ENCODE data around the gene LRWD1. TPM values are rescaled to one million over a fixed set of nuclear protein-coding genes. Genes with fewer than 3 reads are reported as not detected.

Gene LRWD1
- total and polyA plus RNA-seq, 9 of the 15 experiments (the other 6 are each of a cell fraction or from before 2014, with no cell fraction given) = 0.61 to 66.0 (median 33.2) TPM

- TF ChIP-seq MAFK (IDR thresholded peaks at IDR 0.05; ENCODE audit: low read length) (no peak), PRPF4 (IDR thresholded peaks at IDR 0.05; ENCODE audit: insufficient read depth, low read depth, low read length, poor library complexity, severe bottlenecking) (no peak), E2F1 (CRISPR knock-in tag; IDR thresholded peaks at IDR 0.05) (no peak), CXXC5 (CRISPR knock-in tag; IDR thresholded peaks at IDR 0.05) (peak; percentile 76), RCOR1 (IDR thresholded peaks at IDR 0.05; ENCODE audit: borderline replicate concordance in 1 of 2, low read depth in 2 of 2, low read length in 2 of 2) (peak in 1 of 2 experiments; percentile 90; a peak in 1 of 4 replicates), ARID1B (IDR thresholded peaks at IDR 0.05) (peak; percentile 71), ZNF384 (IDR thresholded peaks at IDR 0.05; ENCODE audit: low read depth, low read length) (no peak), PRMT5 (CRISPR knock-in tag; IDR thresholded peaks at IDR 0.05) (no peak), ATF7 (IDR thresholded peaks at IDR 0.05) (peak; percentile 48; the same call in 1 of the 2 replicates), ELF4 (CRISPR knock-in tag; IDR thresholded peaks at IDR 0.05) (no peak), SAP30 (IDR thresholded peaks at IDR 0.05; ENCODE audit: borderline replicate concordance, insufficient read depth, low read depth, low read length, poor library complexity, severe bottlenecking) (no peak), JUND (IDR thresholded peaks at IDR 0.05; ENCODE audit: borderline replicate concordance, low read depth, low read length) (peak; percentile 95), JUND (tag; IDR thresholded peaks at IDR 0.05; ENCODE audit: borderline replicate concordance, low read depth, low read length) (peak; percentile 91; the same call in 1 of the 3 replicates), ERF (CRISPR knock-in tag; IDR thresholded peaks at IDR 0.05) (no peak), NR2C2 (CRISPR knock-in tag; IDR thresholded peaks at IDR 0.05) (no peak), NR2C2 (tag; IDR thresholded peaks at IDR 0.05) (peak; percentile 54), JUN (IDR thresholded peaks at IDR 0.05; ENCODE audit: borderline replicate concordance, low read depth, low read length) (peak; percentile 88), JUN (CRISPR knock-in tag; IDR thresholded peaks at IDR 0.05; ENCODE audit: borderline replicate concordance) (no peak), FOXJ3 (CRISPR knock-in tag; IDR thresholded peaks at IDR 0.05) (no peak), DACH1 (IDR thresholded peaks at IDR 0.05; ENCODE audit: partially characterized antibody) (no peak), HDAC1 (IDR thresholded peaks at IDR 0.05) (peak in 1 of 2 experiments; percentile 59; a peak in 2 of 4 replicates), KDM1A (IDR thresholded peaks at IDR 0.05) (peak in 1 of 2 experiments; percentile 70; a peak in 3 of 4 replicates), LCOR (CRISPR knock-in tag; IDR thresholded peaks at IDR 0.05) (peak; percentile 59; the same call in 1 of the 2 replicates), NFE2 (IDR thresholded peaks at IDR 0.05; ENCODE audit: low read depth) (peak; percentile 48), E4F1 (CRISPR knock-in tag; IDR thresholded peaks at IDR 0.05; ENCODE audit: borderline replicate concordance) (no peak), FOXM1 (IDR thresholded peaks at IDR 0.05; ENCODE audit: low read depth) (no peak), FOXM1 (CRISPR knock-in tag; IDR thresholded peaks at IDR 0.05; ENCODE audit: low read depth) (no peak)
Observed at GRCh38 chr7:102439963-102440795, 24.6 kb upstream of the LRWD1 start (continued).

All from K562 (cell line).